ENCODE results near the gene WHAMM.
"Not testable (repeated sequence)": the region's sequence is repeated elsewhere in the genome, so short reads cannot be mapped to it uniquely, and the experiment has no call there.

WHAMM gene

DNA sequence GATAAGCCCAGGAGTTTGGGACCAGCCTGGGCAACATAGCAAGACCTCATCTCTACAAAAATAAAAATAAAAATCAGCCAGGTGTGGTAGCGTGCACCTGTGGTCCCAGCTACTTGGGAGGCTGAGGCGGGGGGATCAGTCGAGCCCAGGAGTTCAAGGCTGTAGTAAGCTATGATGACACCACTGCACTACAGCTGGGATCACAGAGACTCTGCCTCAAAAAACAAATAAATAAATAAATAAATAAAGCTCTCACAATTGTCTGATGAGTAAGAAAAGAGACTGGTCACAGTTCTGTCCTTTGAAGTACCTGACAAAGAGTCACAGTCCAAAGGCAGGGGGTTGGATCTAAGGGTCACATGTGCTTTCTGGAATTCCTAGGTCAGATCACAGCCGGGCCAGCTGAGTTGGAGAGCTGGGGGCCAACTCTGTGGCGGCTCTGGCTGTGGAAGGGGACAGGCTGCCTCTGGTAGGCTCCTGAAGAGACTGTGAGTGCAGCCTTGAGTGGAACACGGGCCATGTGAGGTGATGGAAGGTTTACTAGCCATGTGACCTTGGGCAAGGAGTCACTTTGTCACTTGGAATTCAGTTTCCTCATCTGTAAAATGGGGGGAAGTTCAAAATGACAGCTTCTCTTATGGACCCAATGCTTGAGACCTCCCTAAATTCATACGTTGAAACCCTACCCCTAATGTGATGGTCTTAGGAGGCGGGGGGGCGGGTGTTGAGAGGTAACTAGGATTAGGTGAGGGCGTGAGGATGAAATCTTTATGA is 47.2 kb downstream of the WHAMM start:
- Histone ChIP-seq H3K4me1 (peaks cover 7% of the 10 kb centered on the region), H3K9me3 (ENCODE audit: control insufficient read depth, low read length) (no peaks in the 10 kb centered on the region), H3K36me3 (ENCODE audit: control insufficient read depth, insufficient read depth, low read length) (no peaks in the 10 kb centered on the region), H3K27ac (no peak overlapping the region), H3K4me3 (ENCODE audit: low read depth, low read length) (no peak overlapping the region), H3K79me2 (no peaks in the 10 kb centered on the region), H2AFZ (no peak overlapping the region), H3K9ac (no peak overlapping the region), H3K4me2 (ENCODE audit: low read length) (no peak overlapping the region), H3K27me3 (ENCODE audit: control insufficient read depth, insufficient read depth, low read length) (no peaks in the 10 kb centered on the region)
- no peak for TF ChIP-seq CTCF (IDR thresholded peaks at IDR 0.05)

DNA sequence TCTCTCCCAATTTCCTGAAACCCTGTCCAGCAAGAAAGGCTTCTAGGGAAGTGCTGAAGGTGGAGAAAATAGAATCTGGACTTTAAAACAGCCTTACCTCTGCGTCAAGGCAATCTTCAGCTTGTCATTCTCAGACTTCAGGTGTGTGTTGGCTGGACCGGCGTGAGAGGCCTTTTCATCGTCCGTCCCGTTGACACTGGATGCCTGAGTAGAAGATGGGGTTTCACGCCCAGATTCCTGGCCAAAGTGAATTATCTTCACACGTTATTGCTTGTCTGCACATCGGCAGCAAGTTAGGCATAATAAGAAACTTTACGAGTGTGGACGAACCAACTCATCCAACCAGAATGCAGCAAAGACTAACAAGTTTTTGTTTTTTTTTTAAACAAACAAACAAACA is 49.5 kb downstream of the WHAMM start:
- H3K9me3 ChIP-seq (ENCODE audit: control insufficient read depth, low read length): no peaks in the 10 kb centered on the region
- H3K27me3 ChIP-seq (ENCODE audit: control insufficient read depth, insufficient read depth, low read length): no peaks in the 10 kb centered on the region
- no peaks in the 10 kb centered on the region for H3K4me1 ChIP-seq
- no peaks in the 10 kb centered on the region for H3K36me3 ChIP-seq (ENCODE audit: control insufficient read depth, insufficient read depth, low read length)
- H3K27ac ChIP-seq: no peak overlapping the region
- H3K4me2 ChIP-seq (ENCODE audit: low read length): no peak overlapping the region
- H2AFZ ChIP-seq: no peak overlapping the region
- H3K9ac ChIP-seq: no peak overlapping the region
- no peak overlapping the region for H3K4me3 ChIP-seq (ENCODE audit: low read depth, low read length)
- TF ChIP-seq CTCF (IDR thresholded peaks at IDR 0.05): no peak
- H3K79me2 ChIP-seq: no peaks in the 10 kb centered on the region

DNA sequence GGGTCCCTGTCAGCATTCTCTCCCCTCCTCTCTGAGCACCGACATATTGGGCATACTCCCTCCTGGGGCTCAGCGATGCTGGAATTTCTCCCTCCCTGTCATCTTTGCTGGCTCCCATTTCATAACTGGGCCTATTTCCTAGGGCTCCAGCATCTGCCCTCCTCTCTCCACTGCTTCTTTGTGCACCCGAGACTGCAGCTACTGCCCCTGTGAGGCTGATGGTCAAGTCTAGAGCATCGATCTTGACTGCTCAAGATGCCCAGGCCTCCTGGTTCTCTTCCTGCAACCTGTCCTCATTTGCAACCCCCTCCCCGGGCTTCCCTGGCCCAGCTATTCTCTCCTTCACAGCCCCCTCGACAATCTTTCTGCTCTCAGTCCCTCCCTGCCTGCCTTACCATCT is 53.5 kb downstream of the WHAMM start:
- Histone ChIP-seq H3K36me3 (ENCODE audit: control insufficient read depth, insufficient read depth, low read length) (no peaks in the 10 kb centered on the region), H3K27ac (no peak overlapping the region), H3K9ac (no peak overlapping the region), H2AFZ (no peak overlapping the region), H3K4me2 (ENCODE audit: low read length) (no peak overlapping the region), H3K9me3 (ENCODE audit: control insufficient read depth, low read length) (no peaks in the 10 kb centered on the region), H3K4me3 (ENCODE audit: low read depth, low read length) (no peak overlapping the region), H3K79me2 (no peaks in the 10 kb centered on the region), H3K4me1 (no peaks in the 10 kb centered on the region), H3K27me3 (ENCODE audit: control insufficient read depth, insufficient read depth, low read length) (no peaks in the 10 kb centered on the region)
- TF ChIP-seq CTCF (IDR thresholded peaks at IDR 0.05): no peak

DNA sequence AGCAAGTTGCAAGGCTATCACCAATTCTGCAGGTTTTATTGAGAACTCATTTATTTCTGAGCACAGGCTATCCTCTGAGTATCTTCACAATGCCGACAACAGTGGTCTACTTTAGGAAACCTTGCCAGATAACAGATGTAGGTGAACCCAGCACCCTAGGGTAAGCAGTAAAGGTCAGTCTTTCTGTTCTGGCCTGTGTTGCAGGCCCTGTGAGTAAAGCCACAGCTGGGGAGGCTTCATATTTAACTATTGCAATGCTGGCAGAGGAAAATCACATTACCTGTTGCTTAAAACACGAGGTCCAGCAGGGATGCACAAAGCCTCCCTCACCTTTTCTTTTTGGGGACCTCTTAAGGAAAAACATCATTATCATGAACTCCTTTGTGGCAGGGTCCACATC is 55.5 kb downstream of the WHAMM start:
- H3K4me2 ChIP-seq (ENCODE audit: low read length): no peak overlapping the region
- H3K27ac ChIP-seq: no peak overlapping the region
- no peaks in the 10 kb centered on the region for H3K79me2 ChIP-seq
- no peaks in the 10 kb centered on the region for H3K27me3 ChIP-seq (ENCODE audit: control insufficient read depth, insufficient read depth, low read length)
- no peak for TF ChIP-seq CTCF (IDR thresholded peaks at IDR 0.05)
- no peak overlapping the region for H2AFZ ChIP-seq
- no peak overlapping the region for H3K4me3 ChIP-seq (ENCODE audit: low read depth, low read length)
- H3K9me3 ChIP-seq (ENCODE audit: control insufficient read depth, low read length): no peaks in the 10 kb centered on the region
- H3K4me1 ChIP-seq: no peaks in the 10 kb centered on the region
- H3K9ac ChIP-seq: no peak overlapping the region
- no peaks in the 10 kb centered on the region for H3K36me3 ChIP-seq (ENCODE audit: control insufficient read depth, insufficient read depth, low read length)

- not testable (repeated sequence) for H2AFZ ChIP-seq; H3K9ac ChIP-seq; H3K4me1 ChIP-seq; H3K79me2 ChIP-seq; H3K4me3 ChIP-seq (ENCODE audit: low read depth, low read length); H3K9me3 ChIP-seq (ENCODE audit: control insufficient read depth, low read length); H3K27ac ChIP-seq; H3K4me2 ChIP-seq (ENCODE audit: low read length); H3K27me3 ChIP-seq (ENCODE audit: control insufficient read depth, insufficient read depth, low read length); H3K36me3 ChIP-seq (ENCODE audit: control insufficient read depth, insufficient read depth, low read length)
Measured at GRCh38 chr15:82865581-82865980, 56.2 kb downstream of the WHAMM start.

GRCh38 chr15:82865981-82866380 is 56.6 kb downstream of the WHAMM start:
- H2AFZ ChIP-seq; H3K79me2 ChIP-seq; H3K9me3 ChIP-seq (ENCODE audit: control insufficient read depth, low read length); H3K9ac ChIP-seq; H3K27ac ChIP-seq; H3K4me3 ChIP-seq (ENCODE audit: low read depth, low read length); H3K4me2 ChIP-seq (ENCODE audit: low read length); H3K36me3 ChIP-seq (ENCODE audit: control insufficient read depth, insufficient read depth, low read length); H3K4me1 ChIP-seq; H3K27me3 ChIP-seq (ENCODE audit: control insufficient read depth, insufficient read depth, low read length): not testable (repeated sequence)
